HUES48 (cell line): ENCODE measurements around the gene ITFG1.

Experiments
- H3K27ac ChIP-seq: one replicate; pipeline ENCODE4 v1.7.0; 2013; ENCODE audit warnings: low read depth, low read length, inconsistent platforms
- H3K27me3 ChIP-seq: 2 replicates; pipeline ENCODE4 v1.6.1; 2013; ENCODE audit warnings: mild to moderate bottlenecking, low read length; ENCODE audit not compliant: control insufficient read depth, insufficient read depth
- H3K36me3 ChIP-seq: 2 replicates; pipeline ENCODE4 v1.6.1; 2013; ENCODE audit warnings: low read length; ENCODE audit not compliant: control insufficient read depth, insufficient read depth
- H3K4me1 ChIP-seq: 2 replicates; pipeline ENCODE4 v1.6.1; 2013; ENCODE audit warnings: mild to moderate bottlenecking, low read length; ENCODE audit not compliant: control insufficient read depth, insufficient read depth
- H3K4me3 ChIP-seq: 2 replicates; pipeline ENCODE4 v1.5.1; 2013; ENCODE audit warnings: mild to moderate bottlenecking, low read depth, low read length
- H3K9ac ChIP-seq: 2 replicates; pipeline ENCODE4 v1.6.1; 2013; ENCODE audit warnings: mild to moderate bottlenecking, low read depth, low read length, moderate library complexity
- H3K9me3 ChIP-seq: 2 replicates; pipeline ENCODE4 v1.6.1; 2013; ENCODE audit warnings: low read length; ENCODE audit not compliant: control insufficient read depth, insufficient read depth

ITFG1 gene

DNA sequence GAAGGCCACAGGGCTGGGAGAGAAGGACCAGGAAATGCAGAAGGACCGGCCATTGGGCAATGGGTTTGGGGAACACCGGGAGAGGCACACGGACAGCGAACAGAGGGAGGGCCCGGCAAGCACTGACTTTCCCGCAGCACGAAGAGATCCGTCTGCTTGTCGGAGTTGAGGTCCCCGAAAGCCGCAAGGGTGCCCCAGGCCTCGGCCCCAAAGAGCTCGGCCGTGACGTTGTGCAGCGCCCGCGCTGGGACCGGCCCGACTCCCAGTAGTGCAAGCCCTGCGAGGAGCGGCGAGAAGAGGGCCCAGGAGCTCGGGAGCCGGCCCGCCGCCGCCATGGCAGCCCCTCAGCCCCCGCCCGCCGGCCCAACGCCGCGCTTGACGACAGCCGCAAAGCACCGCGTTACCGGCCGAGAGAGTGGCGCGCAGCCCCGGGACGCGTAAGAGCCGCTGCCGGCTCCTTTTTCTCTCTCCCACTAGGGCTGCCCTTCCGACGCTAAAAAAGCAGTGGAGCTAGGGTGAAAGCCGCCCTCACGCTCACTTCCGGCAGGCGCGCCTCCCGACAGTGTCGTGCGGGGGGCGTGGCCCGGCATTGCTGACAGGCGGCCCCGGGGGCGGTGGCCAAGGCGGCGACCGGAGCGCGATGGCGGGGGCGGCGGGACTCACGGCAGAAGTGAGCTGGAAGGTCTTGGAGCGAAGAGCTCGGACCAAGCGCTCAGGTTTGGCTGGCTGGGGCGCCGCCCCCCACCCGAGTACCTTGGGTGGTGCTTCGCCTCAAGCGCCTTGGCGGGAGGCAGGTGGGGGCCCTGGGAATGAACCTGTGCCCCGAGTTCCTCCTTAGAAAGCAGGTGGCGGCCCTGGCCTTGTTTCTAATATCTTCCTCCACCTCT is at the start of gene ITFG1, which contains the start of gene PHKB:
ITFG1 (minus strand) TSS at position 353 of the 887 bp plus-strand sequence; CDS start at position 335, 18 bp downstream.
PHKB (plus strand) TSS at position 621 of the 887 bp plus-strand sequence; CDS start at position 641, 20 bp downstream.
- no peaks in the 10 kb centered on the region for H3K27me3 ChIP-seq
- H3K4me3 ChIP-seq = peak within 1 kb of the TSS; percentile 83
- H3K9ac ChIP-seq = peak within 1 kb of the TSS; percentile 93
- H3K9me3 ChIP-seq = no peaks in the 10 kb centered on the region
- peak within 1 kb of the TSS; percentile 99 for H3K27ac ChIP-seq
- peaks cover 21% of the 10 kb centered on the region for H3K4me1 ChIP-seq
- H3K36me3 ChIP-seq = peaks cover 15% of the 10 kb centered on the region

- H3K27ac ChIP-seq = no peak overlapping the region
- H3K36me3 ChIP-seq = peaks cover 28% of the 10 kb centered on the region
- no peaks in the 10 kb centered on the region for H3K27me3 ChIP-seq
- H3K9me3 ChIP-seq = no peaks in the 10 kb centered on the region
- no peak overlapping the region for H3K4me3 ChIP-seq
- H3K9ac ChIP-seq = no peak overlapping the region
- peaks cover 7% of the 10 kb centered on the region for H3K4me1 ChIP-seq
These were observed 46.8 kb upstream of the ITFG1 start for GRCh38 chr16:47507701-47508100.

DNA sequence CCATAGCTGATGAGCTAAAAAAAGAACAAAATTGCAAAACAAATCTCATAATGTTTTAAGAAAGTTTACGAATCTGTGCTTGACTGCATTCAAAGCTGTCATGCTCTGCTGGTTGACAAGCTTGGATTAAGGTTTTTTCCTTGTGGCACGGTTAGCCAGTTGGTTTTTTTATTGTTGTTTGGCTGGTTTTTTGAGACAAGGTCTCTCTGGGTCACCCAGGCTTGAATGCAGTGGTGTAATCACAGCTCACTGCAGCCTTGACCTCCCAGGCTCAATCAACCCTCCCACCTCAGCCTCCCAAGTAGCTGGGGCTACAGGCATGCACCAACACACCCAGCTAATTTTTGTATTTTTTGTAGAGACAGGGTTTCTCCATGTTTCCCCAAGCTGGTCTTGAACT is 45.9 kb upstream of the ITFG1 start:
- Histone ChIP-seq H3K4me1 (peaks cover 4% of the 10 kb centered on the region), H3K27me3 (no peaks in the 10 kb centered on the region), H3K36me3 (peaks cover 25% of the 10 kb centered on the region), H3K9me3 (no peaks in the 10 kb centered on the region), H3K9ac (no peak overlapping the region), H3K4me3 (no peak overlapping the region), H3K27ac (no peak overlapping the region)

- Histone ChIP-seq H3K4me3 (no peak overlapping the region), H3K9me3 (no peaks in the 10 kb centered on the region), H3K27ac (no peak overlapping the region), H3K9ac (no peak overlapping the region), H3K27me3 (no peaks in the 10 kb centered on the region), H3K4me1 (no peaks in the 10 kb centered on the region), H3K36me3 (peaks cover 42% of the 10 kb centered on the region)
These were observed 43.7 kb upstream of the ITFG1 start for GRCh38 chr16:47504599-47504998.

- Histone ChIP-seq H3K4me3 (no peak overlapping the region), H3K9me3 (no peaks in the 10 kb centered on the region), H3K27ac (no peak overlapping the region), H3K36me3 (peaks cover 45% of the 10 kb centered on the region), H3K4me1 (no peaks in the 10 kb centered on the region), H3K27me3 (no peaks in the 10 kb centered on the region), H3K9ac (no peak overlapping the region)
These were observed 43.1 kb upstream of the ITFG1 start for GRCh38 chr16:47503936-47504335.

- H3K9ac ChIP-seq = no peak overlapping the region
- peaks cover 44% of the 10 kb centered on the region for H3K36me3 ChIP-seq
- no peak overlapping the region for H3K27ac ChIP-seq
- no peaks in the 10 kb centered on the region for H3K9me3 ChIP-seq
- H3K4me3 ChIP-seq = no peak overlapping the region
- H3K27me3 ChIP-seq = no peaks in the 10 kb centered on the region
- no peaks in the 10 kb centered on the region for H3K4me1 ChIP-seq
These were observed 38.9 kb upstream of the ITFG1 start for GRCh38 chr16:47499700-47500264.

- Histone ChIP-seq H3K27ac (no peak overlapping the region), H3K36me3 (peaks cover 38% of the 10 kb centered on the region)
These were observed 38.3 kb upstream of the ITFG1 start for GRCh38 chr16:47499080-47499699.

GRCh38 chr16:47493381-47494337 is 32.8 kb upstream of the ITFG1 start:
- H3K4me1 ChIP-seq = peaks cover 18% of the 10 kb centered on the region
- no peaks in the 10 kb centered on the region for H3K27me3 ChIP-seq
- H3K4me3 ChIP-seq = no peak overlapping the region
- H3K9ac ChIP-seq = no peak overlapping the region
- peaks cover 14% of the 10 kb centered on the region for H3K9me3 ChIP-seq
- no peak overlapping the region for H3K27ac ChIP-seq
- no peaks in the 10 kb centered on the region for H3K36me3 ChIP-seq

More at GRCh38 chr16:47499080-47499699, 38.3 kb upstream of the ITFG1 start:
- H3K4me1 ChIP-seq = no peaks in the 10 kb centered on the region
- H3K4me3 ChIP-seq = no peak overlapping the region
- H3K27me3 ChIP-seq = no peaks in the 10 kb centered on the region
- no peak overlapping the region for H3K9ac ChIP-seq
- no peaks in the 10 kb centered on the region for H3K9me3 ChIP-seq

DNA sequence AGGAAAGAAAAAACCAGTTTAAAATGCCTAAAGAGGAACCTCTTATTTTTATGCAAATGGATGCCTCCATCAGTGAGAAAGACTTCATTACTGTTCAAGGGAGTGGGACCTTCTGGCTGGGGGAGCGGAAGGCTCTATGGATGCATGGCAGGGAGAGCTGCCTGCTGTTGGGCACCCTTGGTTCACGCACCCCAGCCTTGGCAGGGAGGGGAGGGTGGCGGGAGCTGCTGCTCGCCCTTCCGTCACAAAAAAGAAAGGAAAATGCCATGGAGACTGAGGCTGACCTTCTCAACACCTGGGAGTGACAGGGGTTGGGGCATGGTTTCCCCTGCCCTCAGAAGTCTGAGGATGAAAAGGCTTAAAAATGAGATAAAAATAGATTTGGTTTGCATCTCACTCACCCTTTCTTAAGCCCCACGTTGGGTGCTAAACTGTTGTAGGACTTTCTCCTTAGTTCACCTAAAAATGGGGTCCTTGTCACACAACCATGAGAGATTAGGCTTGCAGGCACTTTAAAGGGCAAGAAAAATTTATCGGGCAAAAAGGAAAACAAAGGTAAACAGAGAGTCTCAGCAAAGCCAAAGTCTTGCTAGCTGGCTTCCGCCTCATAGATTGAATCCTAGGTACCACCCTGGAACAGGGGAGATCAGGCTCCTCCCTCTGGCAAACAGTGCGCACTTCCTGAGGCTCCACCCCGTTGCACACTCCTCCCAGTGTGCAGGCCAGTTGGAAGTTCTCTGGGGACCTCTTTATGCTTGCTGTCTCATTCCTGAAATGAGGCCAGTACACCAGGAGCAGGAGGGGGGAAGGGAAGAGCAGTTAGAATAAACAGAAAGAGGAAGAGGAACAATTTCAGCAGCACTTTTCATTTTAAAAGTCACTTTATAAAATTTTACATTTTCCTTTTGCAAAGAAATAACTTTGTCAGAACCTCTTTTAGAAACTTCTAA is 31.8 kb upstream of the ITFG1 start:
- Histone ChIP-seq H3K9me3 (peaks cover 14% of the 10 kb centered on the region), H3K27me3 (no peaks in the 10 kb centered on the region), H3K4me1 (peaks cover 18% of the 10 kb centered on the region), H3K36me3 (no peaks in the 10 kb centered on the region), H3K9ac (no peak overlapping the region), H3K4me3 (no peak overlapping the region), H3K27ac (no peak overlapping the region)
